ENCODE measurements around the gene SYNPO.

SYNPO gene

DNA sequence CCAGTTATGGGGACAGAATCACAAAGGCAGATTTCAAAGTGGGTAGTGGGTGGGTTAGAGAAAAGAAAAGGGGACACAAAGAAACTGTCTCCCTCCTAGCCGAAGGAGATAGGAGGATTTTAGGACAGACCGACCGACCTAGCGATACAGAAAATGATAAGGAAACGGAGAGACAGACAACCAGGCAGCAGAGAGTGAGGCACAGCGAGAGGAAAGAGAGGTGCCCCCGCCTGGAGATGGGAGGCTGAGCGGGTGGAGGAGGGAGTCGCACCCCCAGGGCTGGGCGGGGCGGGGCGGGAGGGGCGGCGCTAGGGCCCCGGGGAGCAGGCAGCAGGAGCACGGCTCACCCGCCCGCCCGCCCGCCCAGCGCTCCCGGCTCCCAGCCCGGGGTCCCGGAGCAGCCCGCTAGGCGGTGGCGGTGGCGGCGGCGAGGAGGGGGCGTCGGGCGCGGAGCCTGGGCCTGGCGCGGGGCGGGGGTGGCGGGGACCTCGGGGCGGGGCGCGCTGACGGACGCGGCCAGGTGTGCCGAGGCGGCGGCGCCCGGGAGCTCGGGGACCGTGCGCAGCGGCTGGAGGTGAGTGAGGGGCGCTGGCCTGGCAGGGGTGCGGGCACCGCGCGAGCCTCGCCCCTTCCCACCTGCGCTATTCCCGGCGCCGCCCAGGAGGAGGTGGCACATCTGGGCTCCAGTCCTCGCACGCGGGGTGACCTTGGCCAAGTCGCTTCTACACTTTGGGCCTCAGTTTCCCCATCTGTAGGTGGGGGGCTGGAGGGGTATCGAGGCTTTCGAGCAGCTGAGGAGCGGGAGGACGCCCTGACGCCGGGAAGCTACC, 15.9 kb upstream of the SYNPO start:
- peak in 9 of 56 donors; percentile 30 to 49 (median 36) for DNase-seq

DNA sequence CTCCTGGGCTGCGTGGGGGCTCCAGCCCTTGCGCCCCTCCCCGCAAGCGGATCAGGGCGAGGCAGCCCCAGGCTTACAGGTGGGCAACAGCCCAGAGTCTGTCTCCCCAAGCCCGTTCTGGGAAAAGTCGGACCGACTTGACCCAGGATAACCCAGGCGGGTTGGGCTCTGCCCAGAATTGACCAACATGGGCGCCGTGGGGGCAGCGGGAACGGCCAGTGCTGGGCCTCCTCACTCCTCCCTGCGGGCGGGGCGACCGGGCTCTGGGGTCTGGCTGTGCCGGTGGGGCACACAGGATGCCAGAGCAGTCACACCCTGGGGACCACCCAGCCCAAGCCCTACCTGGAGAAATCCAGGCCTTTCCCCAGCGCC, 15.3 kb upstream of the SYNPO start:
- no peak for DNase-seq

DNA sequence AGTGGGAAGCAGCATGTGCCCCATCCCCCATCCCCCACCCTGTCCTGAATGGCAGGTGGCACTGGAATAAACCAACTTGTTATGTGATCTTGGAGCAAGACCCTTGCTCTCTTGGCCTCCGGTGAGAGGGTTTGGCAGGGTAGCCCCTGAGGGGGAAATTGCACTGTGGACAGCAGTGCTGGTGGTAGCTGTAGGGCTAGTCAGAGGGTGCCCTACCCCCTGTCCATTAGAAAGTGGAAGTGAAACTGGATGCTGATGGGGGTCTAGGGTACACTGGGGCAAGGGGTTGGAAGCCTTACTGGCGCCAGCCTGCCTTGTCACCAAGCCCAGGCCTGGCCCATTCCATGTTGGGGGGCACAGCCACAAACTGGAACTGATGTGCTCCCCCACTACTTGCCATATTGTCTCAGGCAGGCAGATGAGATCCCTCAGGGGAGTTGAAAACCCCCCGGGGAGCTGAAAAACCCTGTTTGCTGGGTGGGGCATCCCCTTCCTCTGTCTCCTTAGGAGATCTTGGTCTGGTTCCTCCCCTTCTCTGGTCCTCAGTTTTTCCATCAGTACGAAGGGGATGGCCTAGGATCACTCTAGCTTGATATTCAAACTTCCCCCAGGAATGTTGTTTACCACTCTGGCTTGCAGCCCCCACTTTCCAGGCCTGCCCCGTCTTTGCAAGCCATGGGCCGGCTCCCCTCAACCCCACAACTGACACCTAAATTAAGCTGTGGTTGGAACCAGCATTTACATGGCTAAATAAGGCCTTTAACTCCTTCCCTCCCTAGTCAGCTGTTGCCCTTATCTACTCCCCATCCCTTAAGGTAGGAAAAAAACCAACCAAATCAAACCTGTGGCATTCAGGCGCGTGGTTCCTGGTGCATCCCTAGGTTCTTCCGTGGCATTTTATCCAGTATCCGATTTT, 14.4 kb upstream of the SYNPO start:
- no peak for DNase-seq

DNA sequence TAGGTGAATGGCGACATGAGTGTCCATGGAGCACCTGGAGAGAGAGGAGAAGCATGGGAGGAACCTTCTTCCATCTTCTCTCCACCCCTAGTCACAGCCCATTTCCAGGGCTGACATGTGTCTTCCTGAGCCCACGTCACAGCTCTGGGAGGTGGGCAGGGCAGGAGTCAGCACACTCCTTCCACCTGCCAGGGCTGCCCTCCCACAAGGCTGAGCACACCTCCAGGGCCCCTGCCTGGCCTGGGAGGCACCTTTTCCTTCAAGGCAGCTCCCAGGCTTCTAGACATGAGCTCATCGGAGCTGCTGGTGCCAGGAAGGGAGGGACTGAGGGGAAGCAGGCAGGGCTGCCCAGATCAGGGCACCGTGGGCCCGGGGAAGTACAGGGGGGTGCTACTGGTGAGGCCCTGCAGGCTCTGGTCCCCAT, 13.6 kb upstream of the SYNPO start:
- no peak for DNase-seq

DNA sequence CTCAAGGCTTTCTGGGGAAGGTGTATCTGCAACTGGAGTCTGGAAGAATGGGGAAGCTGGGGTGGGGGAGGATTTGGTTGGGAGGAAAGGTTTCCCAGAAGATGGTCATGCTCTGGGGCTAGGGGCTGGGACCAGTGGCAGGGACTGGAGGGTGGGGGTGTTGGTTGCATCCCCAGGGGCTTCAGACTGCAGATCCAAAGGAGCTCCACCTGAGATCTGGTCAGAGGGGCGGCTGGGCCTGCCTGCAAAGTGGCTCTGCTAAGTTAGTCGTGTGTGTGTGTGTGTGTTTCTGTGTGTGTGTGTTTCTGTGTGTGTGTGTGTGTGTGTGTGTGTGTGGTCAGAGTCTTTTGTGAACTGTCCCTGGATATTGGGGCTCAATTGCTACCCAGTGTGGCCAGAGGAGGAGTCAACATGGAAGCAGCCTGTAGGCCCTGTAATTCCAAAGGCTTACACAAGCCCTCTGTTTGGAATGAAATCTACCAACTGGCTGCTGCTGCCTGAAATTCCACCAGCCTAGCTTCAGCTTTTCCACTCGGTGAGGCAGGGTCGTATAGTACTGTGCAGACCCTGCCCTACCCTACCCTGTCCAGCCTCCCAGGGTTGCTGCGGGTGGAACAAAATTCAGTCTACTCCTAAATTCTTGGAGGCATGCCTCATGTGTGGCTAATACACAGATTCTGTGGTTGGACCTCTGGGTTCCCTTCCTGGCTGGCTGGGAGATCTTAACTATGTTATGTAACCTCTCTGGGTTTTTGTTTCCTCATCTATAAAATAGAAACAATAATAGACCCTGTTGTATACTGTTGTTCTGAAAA, 12.5 kb upstream of the SYNPO start:
- no peak for DNase-seq

DNA sequence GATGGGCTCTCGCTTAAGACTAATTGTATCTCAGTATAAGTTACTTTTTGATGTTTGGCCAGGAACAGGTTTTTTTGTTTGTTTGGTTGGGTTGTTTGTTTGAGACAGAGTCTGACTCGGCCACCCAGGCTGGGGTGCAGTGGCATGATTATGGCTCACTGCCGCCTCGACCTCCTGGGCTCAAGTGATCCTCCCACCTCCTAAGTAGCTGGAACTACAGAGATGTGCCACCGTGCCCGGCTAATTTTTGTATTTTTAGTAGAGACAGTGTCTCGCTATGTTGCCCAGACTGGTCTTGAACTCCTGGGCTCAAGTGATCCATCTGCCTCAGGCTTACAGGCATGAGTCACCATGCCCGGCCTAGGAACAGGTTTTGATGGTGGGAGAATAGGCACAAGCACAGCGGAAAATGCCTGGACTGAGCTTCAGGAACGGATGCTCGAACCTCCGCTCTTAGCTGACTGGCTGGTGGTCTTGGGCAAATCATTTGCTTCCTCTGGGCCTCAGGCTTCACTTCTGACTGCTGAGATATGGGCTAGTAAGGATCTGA, 11.4 kb upstream of the SYNPO start:
- DNase-seq, result no peak

DNA sequence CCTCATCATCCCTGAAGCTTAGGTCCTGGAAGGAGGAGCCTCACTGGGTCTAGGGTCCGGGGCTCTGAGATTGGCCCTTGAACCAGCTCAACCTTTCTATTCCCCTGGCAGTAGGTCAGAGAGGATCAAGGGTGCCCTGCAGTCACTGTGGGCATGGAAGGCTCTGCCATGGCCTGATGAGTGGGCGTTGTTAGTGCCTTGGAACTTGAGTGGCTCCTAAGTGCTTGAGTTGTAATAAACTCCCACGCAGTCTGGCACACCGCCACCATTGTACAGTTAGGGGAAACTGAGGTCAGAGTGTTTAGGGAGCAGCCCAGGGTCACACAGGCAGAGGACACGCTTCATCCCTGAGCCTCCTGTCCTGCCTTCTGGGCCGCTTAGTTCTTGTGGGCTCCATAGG, 10.4 kb upstream of the SYNPO start:
- DNase-seq, result no peak

DNA sequence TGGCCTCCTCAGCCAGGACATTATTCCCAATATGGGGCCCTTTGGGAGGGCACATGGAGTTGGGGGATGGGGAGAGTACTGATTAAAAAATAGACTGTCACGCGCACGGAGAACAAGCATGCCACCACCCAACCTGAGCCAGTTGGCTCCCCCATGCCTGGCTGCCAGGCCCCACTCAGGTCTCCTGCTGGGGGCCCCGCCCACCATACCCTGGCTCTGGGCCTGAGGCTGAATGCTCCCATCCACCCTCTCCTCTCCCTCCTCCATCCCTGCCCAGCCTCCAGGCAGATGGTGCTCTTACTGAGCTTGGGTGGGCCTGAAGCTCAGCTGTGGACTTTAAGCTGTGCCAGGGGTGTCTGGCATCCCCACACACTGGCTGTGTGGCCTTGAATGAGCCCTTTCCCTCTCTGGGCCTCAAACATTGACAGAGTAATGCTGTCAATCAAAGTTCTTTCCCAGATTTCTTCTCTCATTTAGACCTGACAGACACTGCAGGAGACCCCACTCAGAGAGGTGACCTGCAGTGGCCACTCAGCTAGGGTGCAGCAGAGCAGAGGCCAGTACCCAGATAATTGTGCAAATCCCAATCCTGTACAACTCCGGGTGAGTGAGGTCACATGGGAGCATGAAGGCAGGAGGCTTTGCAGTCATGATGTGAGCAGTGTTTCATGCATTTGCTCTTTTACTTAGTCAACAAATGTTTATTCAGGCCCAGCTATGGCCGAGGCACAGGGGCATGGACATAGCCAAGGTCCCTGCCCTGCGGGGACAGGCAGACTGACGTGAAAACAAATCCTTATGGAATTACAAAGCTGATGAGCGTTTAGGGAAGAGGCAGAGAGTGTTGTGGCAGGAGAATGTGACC, 9.8 kb upstream of the SYNPO start:
- DNase-seq, result no peak

DNA sequence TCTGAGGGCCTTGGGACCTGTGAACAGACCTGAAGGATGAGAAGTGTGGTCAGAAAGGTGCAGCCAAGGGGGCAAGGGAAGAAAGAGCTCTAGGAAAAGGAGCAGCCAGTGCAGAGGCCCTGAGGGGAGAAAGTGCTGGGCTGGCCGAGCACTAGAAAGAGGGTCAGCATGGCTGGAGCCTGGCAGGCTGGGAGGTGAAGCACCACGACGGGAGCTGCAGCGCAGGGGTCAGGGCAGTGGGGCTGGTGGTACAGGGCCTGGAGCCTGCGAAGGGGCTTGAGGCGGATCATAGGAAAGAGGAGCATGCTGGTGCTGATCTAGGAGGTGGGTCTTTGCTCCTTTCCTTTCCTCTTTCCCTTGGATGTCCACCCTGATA, 9.1 kb upstream of the SYNPO start:
- no peak for DNase-seq

DNA sequence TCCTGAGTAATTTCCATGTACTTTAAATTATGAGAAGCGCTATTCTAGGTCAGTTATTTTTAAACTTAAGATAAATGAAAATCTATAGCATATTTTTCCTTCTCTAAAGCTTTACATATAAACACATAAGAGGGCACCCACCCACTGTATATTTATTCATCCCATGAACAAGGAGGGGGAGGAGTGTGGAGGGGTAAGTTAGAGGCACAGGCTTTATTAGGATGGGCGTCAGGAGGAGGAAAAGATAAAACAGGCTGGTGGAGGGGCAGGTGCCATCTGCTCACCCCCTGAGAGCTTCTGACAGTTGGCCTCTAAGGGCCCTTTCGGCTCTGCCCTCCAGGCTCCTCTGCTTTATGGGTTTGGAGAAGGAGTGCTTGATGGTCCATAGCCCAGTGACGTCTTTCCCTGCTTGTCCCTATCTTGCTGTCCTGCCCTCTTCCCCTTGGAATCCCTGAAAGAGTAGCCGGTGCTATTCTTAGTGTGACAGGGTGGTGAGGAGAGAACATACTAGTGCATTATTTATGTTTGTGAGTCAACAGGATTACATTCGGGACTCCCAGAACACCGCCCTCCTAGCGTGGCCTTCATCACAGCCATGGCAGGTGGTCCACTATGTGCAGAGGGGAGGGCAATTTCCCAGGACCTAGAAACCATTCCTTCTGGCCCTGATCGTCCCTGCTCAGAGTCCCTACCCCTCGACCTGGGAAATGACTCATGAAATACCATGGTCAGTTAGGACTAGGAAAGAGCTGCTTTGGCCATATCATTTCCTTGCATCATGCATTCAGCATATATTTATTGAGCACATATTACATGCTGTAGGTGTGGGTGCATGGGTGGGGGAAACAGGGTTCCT, 7.9 kb upstream of the SYNPO start:
- DNase-seq, result no peak

DNA sequence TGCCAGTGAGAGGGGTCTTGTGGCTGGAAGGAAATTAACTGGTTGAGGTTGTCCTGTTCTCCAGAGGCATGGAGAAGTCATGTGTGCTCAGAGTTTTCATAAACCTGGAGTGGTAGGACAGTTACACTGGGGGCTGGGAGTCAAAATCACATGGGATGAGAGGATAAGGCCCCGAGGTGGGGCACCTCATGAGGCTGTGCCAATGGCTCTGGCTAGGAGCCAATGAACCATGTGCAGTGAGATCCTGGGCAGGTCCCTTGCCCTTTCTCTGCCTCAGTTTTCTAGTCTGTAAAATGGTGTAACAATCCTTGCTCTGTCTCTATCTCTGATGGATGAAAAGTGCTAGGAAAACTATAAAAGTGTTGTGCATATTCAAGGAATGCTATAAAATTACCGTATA, 7.0 kb upstream of the SYNPO start:
- no peak for DNase-seq

DNA sequence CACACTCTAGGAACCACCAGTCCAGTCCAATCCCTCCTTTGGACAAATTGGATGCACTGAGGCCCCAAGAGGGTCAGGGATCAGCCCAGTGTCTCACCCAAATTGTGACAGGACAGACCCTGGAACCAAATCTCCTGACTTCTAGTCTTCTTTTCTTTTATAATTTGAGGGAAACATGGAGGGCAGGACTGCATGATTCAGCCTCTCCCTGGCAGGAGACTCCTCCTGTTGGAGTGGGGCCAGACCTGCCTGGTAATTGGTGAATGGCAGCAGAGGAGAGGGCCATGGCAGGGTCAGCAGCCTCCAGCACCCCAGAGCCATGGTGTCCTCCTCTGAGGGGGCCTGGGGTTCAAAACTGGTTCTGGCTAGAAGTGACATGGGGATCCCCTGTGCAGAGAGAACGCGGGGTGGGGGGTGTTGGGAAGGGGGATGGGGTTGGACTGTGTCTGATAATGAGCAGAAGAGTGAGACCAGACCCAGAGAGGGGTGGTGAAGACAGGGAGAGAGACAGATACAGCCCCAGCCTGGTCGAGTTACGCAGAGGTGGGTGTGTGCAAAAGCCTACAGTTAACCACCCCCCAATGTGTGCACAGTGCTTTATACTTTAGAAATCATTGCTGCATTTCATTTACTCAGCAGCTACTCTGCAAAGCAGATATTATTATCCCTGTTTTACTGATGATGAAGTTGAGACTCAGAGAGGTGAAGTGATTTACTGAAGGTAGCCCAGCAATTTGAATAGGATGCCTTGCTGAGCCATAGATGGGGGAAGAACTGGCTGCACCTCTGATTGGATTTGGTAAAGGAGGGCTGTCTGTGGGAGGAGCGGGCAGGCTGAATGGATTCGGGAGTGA, 3.8 kb upstream of the SYNPO start:
- no peak for DNase-seq

DNA sequence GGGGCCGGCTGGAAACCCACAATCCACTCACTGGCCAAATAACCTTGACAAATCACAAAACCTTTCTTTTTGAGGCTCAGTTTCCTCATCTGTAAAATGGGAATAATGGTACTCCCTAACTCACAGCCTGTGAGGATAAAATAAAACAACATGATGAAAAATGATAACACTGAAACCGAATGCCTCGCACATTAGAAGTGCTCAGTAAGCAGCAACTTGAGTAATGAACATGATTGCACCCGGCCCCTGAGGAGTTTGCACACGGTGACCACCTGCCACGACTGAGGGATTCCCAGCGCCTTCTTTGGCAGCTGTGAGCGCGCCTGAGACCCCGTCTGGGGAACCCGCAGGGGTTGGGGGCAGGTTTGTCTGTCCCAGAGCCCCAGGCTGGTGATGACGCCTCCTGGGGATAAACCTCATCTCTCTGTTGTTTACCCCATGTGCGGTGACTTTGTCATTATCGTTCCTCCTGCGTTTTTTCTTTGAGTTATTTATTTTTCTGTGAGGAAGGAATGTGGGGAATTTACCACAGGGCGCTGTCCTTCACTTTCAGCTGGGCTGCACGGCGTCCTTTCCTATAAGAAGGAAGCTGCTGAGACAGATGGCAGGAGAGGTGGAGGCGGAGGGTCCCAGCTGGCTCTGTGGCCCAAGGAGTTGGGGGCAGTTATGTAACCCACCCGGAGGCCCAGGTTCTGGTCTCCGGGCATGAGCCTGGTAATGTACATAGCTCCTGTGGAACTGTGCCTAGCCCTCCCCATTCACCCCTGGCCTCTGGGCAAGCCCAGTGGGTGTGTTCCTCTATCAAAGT, 3.0 kb upstream of the SYNPO start:
- no peak for DNase-seq

DNA sequence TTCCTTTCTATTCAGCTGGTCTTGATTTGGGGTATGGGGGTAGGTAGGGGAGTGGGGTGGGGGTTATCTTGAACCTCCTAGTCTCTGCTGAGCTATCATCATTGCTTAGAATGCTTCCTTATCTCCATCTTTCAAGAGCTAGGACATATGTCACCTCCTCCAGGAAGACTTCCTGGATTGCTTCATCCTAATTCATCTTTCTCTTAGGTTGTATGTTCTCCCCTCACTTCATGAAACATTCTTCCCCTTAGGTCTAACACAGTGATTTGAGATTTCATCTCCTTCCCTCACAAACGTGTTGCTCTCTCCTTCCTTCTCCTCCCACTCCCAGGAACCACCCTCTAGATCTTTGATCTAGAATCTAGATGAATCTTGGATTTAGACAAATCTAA, 2.4 kb upstream of the SYNPO start:
- no peak for DNase-seq

DNA sequence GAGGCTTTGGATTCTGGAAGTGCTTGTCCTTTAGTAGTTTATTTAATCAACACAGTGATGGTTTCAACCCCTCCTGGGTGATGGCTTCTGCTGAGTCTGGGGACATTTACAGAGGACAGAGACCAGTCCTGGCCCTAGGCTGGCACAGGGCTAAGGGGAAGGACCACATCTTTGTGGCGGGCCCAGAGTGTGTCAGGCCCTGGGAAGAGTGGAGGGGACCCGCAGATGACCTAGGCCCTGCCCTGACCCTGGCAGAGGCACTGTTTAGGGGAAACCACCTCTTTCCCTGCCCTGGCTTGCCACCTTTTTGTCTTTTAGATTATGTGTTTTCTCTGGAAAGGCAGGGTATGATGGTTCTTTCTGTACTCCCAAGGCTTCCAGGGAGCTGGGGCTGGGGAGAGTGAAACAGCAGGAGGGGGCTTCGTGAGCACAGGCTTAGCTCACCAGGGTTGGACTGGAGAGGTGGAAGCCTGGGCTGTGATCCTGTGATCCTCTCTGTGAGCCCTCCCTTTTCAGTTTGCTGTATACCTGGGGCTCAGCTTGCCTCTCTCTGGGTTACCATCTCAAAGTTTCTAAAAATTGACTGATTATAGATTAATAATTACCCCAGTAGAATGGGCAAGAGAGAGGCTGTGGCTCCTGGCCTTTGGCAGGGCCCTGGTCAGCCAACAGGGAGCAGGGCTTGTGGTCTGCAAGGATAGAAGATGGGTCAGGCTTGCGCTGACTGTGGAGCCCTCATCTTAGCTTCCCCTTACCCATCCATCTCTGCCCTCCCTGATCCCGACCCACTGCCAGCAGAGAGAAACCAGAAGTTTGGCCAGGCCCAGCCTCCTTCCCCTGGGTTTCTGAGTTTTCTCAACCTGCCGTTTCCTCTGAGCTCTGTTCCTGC, 1.7 kb upstream of the SYNPO start:
- DNase-seq, result no peak

DNA sequence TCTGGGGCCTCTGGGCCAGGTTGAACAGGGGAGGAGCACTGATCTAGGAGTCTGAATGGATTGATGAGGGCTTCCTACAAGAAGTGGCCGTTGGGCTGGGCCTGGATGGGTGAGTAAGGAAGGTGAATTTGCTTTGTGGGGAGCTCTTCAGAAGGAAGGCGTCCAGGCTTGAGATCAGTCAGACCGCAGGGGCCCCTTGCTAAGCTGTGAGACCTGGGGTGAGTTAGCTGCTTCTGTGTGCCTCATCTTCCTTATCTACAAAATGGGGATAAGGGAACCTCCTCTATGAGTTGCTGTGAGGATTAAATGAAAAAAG, 1.1 kb upstream of the SYNPO start:
- no peak for DNase-seq

DNA sequence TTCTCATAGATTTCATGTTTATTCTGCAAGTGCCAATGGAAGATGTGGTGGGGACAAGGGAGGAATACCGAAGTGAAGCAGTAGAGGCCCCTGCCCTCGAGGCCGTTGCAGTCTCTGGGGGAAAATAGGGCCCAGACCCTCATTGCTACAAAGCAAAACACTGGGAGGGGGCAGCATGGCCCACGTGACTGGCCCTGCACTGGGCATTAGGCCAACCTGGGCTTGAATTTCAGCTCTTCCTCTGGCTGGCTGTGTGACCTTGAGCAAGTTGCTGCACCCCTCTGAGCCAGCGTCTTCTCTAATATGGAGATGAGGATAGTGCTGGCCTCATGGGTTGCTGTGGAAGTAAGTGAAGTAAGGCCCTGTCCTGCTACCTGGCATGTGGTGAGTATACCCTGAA, 709 bp upstream of the SYNPO start:
- no peak for DNase-seq
